GM19025 (cell line): ENCODE results near the gene SLC13A4.
"Not testable (repeated sequence)": the region's sequence is repeated elsewhere in the genome, so short reads cannot be mapped to it uniquely, and the experiment has no call there.

Experiments used
- ATAC-seq: cut with Tn5 transposase; IDR thresholded peaks from one replicate; pipeline ENCODE4 v1.9.1; 2021; ENCODE audit warnings: mild to moderate bottlenecking, low read depth, moderate library complexity; ENCODE audit not compliant: unreplicated experiment

Gene SLC13A4

DNA sequence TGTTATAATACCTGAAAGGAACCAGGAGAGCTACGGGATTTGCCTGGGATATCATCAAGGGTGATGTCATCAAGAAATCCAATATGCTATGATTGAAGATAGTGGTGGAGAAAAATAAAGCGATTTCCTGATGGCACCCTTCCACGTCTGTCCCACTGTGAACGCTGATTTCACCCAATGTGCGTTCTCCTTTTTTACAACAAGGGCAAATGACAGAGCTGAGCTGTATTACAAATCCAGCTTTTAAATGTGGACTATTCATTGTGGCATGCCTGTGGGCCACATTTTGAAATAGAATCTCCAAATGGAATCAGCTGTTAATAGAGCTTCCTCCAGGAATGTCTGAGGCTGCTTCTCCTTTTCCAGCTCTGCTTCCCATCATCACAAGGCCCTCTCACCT lies 23.3 kb downstream of the SLC13A4 start:
- ATAC-seq, result no peak

DNA sequence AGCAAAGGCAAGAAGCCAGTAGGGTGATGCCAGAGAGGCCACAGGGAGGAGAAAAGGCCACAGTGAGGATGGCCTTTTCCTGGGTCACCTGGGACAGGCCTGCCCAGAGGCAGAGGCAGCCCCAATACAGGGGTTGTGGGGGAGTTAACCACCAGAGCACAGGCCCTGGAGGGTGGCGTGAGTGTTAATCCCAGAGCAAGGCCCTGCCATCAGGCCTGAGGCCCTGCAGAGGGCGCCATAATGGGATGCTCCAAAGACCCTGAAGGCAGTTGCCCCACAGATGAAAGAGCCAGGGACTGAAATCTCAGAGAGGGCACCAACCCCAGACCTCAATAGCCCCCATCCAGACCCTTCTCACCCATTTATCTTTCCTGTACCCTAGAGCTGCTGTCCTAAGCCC lies 23.9 kb downstream of the SLC13A4 start:
- no peak for ATAC-seq

DNA sequence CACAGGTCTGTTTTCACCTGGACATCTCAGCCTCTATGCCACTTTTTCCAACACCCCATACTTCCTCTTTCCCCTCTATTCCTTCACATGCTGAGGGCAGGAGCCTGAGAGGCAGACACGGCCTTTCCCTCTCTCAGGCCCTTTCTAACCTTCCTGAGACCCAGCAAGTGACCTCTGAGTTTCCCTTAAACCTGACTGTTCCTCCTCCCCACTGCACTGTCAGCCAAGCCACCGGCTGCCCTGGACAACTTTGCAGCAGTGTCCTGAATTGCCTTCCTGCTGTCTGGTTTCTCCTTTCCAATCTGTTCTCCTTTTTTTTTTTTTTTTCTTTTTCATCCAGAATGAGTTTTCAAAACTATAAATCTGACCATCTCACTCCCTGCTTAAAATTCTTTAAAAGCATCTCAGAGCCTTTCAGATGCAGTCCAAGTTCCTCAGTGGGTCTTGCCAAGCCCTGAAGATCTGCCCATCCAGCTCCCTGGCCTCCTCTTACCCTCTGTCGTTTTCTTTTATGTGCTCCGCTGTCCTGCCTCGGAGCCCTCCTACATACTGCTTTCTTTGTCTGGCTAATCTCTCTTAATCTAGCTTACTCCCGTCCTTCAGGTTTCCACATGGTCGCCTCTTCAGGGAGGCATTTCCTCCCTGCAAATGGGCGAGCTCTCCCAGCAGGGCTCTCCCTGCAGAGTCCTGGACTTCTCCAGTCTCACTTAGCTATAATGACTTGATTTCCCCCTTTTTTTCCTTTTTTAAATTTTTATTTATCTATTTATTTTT lies 30.5 kb downstream of the SLC13A4 start:
- no peak for ATAC-seq

DNA sequence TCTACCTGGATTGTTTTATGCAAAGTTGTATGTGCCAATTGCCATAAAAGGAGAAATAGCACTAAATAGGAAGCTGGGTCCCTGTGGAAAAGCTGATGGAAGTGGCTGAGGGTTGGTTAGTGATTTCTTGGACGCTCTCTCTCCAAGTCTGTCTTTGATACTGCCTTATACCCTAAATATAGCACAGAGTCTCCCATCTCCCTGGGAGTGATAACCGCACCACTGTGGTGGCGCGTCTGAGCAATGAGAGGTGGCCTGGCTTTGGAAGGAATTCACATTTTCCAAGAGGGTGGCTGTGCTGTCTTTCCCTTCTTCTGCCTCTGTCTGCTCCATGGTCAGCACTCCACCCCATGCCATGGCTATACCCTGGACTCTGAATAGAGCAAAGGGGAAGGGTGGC lies 34.4 kb downstream of the SLC13A4 start:
- no peak for ATAC-seq

DNA sequence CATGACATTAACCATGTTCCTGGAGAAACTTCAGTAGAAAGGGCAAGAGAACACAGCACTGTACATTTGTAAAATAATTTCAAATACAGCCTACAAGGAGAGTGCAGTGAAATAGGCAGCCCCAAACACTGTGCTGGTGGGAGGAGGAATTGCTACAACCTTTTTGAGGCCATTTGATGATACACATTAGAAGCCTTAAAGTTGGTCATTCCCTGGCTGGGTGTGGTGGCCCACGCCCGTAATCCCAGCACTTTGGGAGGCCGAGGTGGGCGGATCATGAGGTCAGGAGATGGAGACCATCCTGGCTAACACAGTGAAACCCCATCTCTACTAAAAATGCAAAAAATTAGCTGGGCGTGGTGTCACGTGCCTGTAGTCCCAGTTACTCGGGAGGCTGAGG lies 35.4 kb downstream of the SLC13A4 start:
- ATAC-seq, result not testable (repeated sequence)

DNA sequence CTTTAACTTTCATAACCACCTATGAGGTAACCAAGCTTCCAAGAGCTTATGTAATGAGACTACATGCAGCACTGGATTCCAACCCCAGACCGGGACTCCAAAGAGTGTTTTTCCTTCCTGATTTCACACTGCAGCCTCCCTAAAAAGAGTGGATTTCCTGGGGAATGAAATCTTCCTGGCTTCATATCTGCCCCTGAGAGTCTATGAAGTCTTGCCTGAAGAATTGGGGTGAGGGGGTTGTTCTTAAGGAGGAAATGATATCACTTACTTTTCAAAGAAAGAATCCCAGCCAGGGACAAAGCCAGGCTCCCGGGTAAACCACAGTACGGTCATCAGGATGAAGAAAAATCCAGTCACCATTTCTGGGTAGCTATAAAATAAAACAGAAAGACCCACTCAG lies 35.9 kb downstream of the SLC13A4 start:
- no peak for ATAC-seq

DNA sequence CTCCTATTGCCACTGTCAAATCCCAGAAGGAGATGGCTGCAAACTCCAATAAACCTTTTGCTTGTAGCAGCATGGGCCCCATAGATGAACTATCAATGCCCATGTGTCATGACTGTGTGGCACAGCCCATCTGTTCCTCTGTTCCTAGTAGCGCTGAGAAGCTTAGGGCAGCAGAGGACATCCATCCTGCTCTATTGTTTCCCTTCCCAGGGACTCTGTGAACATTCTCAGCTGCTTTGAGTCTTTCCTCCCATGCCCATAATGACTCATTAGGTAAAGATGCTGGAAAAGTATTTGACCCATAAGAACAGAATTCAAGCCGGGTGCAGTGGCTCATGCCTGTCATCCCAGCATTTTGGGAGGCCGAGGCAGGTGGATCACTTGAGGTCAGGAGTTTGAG lies 37.4 kb downstream of the SLC13A4 start:
- no peak for ATAC-seq

DNA sequence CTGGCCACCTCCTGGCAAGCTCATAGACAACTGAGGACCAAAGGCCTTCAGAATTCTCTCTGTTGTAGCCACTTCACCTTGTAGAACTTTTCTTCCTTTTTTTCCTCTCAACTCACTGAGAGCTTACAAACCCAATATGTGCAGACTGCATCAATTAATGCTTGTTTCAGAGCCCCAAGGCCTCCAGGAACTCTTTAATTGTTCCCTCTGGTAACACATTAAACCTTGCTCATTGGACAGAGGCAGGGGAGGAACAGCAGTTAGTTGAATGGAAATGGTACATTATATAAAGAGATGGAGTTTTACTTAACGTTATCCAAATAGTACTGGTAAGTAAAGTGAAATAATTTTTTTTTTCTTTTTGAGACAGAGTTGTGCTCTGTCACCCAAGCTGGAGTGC lies 40.5 kb downstream of the SLC13A4 start:
- ATAC-seq, result no peak

DNA sequence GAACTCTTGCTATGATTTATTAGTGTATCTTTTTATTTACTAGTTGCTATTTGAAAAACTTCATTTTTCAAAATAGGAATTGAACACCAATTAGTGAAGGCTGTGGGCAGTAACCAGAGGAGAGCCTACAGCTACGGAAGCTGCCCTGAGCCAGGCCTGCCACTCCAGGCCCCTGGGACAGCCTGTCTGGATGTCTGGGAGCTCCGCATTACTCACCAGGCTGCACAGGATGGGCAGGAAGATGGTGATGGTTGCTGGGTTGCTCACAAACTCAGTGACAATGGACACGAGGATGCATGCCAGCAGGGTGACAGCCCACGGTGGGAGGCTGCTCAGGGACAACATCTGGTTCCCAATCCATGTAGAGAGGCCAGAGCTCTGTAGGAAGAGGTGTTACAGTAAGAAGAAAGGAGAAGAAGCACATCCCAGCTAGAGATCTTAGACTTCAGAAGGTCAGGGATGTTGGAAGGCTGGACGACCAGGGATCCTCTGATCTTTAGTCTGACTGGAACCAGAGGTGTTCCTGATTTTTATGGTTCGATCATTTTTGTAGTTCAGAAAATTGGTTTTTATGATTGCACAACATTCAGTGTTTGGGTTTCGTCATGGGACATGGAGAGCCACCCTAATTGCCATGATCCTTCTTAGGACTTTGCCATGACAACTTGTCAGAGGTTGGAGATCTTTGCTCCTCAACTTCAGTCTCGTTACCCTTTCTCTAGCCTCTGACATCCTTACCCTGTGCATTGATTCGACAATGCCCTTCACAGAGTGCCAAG lies 42.5 kb downstream of the SLC13A4 start:
- no peak for ATAC-seq

DNA sequence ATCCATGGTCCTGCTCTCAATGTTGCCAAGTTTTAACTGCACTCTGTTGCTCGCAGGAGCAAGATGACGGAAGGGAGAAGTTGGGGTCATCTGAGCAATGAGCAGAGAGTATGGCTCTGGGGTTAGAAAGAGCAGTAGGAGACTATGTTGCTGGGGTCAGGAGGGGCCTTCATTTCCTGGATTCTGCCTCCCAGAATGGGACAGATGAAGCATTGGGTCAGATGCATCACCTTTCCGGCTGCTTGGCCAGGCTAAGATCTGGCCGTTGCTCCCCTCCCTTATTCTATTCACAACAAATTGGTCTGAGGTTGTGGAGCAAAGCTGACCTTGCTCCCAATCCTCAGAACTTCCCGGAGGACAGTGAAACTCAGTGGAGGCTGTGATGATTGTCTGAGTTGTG lies 43.3 kb downstream of the SLC13A4 start:
- ATAC-seq, result no peak

DNA sequence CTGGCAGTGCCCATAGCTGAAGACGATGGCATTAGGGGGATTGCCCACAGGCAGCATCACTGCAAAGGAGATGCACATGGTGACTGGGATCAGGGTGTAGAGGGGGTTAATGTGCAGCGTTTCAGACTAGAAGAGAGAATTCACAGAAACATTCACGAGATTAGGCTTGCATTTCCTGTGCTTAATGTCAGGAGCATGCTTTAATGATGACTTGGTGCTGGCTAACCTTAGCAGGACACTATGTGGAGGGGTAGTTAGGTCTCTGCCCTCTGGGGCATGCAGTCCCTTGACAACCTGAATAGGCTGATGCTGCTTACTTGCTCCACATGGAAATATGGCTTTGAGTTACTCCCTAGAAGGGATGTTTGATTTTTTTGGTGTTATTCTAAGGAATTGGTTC lies 43.9 kb downstream of the SLC13A4 start:
- no peak for ATAC-seq

DNA sequence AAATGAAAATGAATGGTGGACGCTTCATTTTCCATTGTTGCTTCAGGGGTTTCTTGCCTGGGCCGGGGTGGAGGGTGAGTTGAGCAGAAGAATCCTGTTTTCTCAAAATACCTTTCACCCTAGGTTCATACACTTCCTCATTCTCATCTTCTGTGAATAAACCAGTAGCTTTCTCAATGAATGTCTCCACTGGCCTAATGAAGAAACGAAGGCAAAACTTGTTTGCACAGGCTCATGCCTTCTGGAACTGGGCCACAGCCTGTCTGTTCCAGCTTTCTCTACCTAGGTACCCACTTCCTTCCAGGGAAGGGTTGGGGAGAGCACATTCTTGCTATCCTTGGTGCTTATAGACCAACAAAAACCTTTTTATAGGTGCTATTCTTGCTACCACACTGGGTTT lies 44.4 kb downstream of the SLC13A4 start:
- ATAC-seq, result no peak

DNA sequence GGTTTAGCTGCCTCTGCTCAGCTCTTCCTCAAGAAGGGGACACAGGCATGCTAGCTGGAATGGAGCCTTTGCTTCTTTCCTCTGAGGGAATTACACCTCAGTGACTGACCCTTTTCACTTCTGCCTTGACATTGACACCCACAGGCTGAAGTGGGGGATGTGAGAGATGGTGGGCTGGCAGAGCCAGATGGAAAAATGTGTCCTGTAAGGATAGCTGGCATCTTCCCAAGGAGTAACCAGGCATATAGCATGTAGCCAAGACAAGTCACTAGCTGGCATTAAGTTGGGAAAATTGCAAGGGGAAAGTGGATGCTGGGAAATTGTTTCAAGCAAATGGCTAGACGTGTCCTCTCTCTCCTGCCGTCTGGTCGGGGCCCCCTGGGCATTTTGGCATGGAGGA lies 45.8 kb downstream of the SLC13A4 start:
- no peak for ATAC-seq

DNA sequence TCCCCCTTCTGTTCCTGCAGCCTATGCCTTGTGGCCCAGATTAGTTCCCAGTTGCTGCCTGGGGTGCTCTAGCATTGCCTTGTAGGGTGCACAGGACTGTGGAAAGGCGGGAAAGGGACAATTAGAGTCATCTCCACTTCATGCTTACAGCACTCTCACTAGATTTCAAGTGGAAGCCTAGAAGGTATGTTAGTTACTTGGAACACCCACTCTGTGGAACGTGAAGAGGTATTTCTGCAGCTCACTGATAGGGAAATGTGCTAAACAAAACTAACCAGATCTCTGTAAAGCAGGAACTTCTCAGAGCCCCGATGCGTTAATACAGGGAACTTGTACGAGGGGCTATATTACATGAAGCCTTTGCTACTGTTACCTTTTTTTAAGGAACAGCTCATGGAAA lies 46.2 kb downstream of the SLC13A4 start:
- no peak for ATAC-seq

DNA sequence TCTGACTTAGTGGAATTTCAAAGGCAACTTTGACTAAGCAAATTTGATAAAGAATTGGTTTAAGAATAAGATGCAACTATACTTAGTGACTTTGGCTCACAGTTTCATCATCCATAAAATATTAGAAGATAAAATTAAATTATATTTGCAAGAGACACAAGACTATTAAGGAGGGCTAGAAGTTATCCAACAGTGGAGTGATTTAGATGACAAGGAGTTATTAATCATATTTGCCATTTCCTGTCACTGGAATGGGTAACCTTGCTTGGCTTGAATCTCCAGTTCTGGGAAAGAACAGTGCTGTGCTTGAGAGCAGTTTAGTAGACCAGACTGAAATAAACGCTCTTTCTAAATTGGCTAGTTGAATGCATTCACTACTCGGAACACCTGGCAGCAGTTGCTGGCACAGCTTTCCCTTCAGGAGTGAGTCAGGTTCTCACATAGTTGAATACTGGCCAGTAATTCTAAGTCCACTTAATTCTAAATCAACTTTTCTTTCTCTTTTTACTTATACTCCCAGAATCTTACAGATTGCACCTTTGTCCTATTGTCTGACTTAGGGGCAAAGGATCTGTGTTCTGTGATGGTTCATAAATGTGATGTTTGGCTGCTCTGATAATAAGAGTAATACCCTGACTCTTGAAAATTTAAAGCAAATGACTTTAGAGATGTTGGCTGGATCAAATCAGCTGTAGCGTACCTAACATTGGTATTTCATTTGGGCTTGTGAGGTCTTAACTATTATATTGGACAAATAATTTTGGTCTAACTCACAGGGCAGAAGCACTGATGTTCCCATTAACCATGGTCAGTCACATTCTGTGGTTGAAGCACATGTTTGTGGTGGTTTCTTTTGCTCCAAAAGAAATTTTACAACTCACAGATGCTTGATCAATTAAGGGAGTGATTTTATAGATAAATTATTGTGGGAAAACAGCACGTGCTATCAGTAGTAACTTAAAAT lies 49.1 kb downstream of the SLC13A4 start:
- ATAC-seq, result no peak

DNA sequence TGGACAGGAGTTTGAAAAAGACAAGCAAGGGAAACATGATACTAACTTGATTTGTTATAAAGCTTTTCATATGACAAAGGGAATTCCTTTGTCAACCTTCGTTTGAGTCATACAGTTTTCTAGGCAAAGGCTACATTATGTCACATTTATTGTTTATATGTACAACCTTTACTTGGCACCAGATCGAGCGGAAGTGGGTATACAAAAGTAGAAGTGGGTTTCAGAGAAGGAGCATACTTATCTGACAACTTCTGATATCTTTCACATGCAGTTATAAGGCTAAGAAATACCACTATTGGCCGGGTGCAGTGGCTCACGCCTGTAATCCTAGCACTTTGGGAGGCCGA lies 54.7 kb downstream of the SLC13A4 start:
- ATAC-seq, result no peak

DNA sequence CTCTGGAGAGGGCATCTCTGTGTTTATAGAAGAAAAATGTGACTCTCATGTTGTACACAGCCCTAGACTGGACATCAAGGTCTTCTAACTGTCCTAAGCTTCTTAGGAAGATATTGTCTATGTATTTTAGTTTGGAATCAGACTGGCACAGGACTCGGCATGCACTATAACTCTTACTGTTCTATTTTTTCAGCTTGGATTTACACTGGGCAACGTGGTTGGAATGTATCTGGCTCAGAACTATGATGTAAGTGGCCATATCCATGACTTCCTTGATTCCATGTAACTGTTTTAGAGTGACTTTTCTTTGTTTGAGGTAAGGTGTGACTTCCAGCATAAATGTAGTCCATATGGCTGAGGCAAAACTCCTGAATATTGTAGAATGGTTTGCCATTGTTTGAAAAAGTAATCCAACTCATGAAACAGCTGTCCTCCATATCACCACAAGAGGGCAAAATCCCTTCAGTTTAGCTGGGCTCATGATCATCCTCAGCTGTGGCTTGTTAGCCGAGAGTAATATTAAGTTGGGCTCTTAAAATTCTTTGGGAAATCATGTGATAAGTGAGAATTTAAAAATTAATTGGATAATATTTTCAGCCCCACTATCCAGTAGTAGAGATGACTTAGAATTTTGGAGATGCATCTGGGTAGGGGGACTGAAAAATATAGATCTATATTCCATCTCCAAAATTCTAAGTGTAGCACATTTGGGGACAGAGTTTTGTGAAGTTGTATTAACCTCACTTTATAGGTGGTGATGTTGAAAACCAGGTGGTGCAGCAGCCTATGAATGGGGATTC lies 55.2 kb downstream of the SLC13A4 start:
- ATAC-seq, result no peak

DNA sequence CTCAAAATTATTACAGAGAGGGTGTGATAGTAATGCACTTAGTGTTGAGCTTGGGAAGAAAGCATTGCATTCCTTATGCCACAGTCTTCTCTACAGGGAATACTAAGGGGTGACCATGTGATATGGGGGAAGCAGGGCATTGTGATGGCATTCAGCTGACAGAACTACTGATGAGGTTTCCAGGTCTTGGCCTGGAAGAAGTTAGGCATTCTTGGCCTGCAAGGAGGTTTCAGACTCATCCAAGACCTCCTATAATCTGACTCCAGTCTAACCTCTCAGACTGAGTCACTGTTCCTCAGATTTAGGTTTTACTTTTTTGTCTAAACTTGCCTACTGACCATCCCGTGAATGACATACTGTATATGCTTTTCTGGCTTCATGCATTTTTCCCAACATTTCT lies 57.8 kb downstream of the SLC13A4 start:
- ATAC-seq, result no peak

DNA sequence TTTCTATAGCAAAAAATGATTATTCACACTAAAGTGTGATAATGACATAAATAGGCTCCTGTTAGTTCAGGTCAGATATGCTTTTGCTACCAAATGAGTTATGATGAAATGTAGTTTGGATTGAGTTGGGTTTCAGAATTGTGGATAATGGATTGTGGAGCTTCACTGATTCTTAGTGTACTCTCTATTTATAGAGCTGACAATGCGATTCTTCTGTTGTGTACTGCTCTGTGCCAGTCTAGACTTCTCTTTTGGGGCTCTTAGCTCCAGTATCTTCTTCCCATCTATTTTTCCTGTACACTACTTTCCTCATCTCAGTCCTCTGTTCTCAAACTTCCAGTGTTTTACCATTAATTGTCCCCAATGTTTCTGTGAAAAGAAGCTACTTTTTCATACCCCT lies 58.2 kb downstream of the SLC13A4 start:
- no peak for ATAC-seq

DNA sequence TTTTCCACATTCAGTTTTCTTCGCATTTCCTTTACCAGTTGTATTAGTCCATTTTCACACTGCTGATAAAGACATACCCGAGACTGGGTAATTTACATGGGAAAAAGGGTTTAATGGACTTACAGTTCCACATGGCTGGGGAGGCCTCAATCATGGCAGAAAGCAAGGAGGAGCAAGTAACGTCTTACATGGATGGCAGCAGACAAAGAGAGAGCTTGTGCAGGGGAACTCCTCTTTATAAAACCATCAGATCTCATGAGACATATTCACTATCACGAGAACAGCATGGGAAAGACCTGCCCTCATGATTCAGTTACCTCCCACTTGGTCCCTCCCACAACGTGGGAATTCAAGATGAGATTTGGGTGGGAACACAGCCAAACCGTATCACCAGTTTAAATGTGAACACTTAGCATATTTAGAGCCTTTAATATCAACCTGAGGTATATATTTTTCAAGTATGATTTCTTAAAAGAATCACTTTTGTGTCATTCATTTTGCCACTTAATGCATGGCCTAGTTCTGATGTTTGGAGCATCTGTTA lies 59.1 kb downstream of the SLC13A4 start:
- not testable (repeated sequence) for ATAC-seq
